ENCODE results near the gene ABI3BP. TPM values are rescaled to one million over a fixed set of nuclear protein-coding genes. Genes with fewer than 3 reads are reported as not detected.

ABI3BP gene
- polyA plus RNA-seq, 1 of the 3 experiments (the other 2 are of a cell fraction): 8.4 TPM

DNA sequence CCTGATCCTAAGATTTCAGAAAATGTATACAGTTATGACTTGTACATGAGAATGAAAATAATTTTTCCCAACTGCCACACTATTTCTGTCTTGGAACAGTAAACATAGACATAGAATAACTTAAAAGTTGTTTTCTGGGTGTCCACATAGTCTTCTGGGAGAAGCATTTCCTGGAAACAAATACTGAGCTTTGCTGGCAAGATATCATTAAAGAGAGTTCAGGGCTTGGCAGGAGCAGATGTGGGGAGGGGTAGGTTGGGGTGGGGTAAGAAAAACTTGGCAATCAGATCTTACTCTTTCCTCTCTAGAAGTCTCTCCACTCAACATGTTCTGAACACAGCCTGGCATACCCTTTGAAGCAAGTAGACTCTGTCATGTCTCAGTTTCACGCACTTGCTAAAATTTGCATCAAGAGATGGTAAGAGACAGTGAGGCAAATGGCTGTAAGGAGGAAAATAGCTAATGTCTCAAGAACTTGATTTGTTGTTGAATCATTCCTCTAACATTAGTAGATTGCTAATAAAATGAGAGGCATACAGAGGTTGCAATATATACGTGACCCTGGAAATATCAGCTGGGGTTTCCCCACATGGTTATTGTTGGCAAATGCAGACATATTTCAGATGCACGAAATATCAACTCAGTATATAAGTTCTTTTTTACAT, 27.3 kb upstream of the ABI3BP start:
- DNase-seq: no peak
- Histone ChIP-seq H3K9ac (no peak overlapping the region), H4K20me1 (ENCODE audit: insufficient read depth) (no peaks in the 10 kb centered on the region), H3K27ac (ENCODE audit: low read depth in 2 of 2, low read length in 1 of 2) (no peak overlapping the region), H3K79me2 (ENCODE audit: insufficient read depth) (no peaks in the 10 kb centered on the region), H3K4me2 (no peak overlapping the region), H3K36me3 (replicated peaks in 1 of 2; ENCODE audit: control insufficient read depth in 1 of 2, insufficient read depth in 2 of 2, low read length in 1 of 2) (no peaks in the 10 kb centered on the region), H3K4me1 (ENCODE audit: control insufficient read depth in 1 of 2, insufficient read depth in 2 of 2, low read depth in 1 of 2, low read length in 1 of 2) (peaks cover 0 to 6% of the 10 kb centered on the region in 2 experiments; a peak in 1 of 4 replicates), H3K9me2 (no peaks in the 10 kb centered on the region), H3K9me3 (no peaks in the 10 kb centered on the region), H3F3A (replicated peaks; ENCODE audit: insufficient read depth) (peaks cover 3% of the 10 kb centered on the region), H3K4me3 (ENCODE audit: low read depth in 2 of 2, low read length in 1 of 2) (no peak overlapping the region), H2AFZ (ENCODE audit: low read depth) (no peak overlapping the region), H3K27me3 (ENCODE audit: insufficient read depth) (no peaks in the 10 kb centered on the region)
- POLR2A ChIA-PET: no interaction called here
- CTCF ChIA-PET: no interaction called here
- WGBS (ENCODE audit: low lambda C conversion rate): 77% methylated on average over 3 of the region's 3 CpGs
- TF ChIP-seq ELF1 (IDR thresholded peaks at IDR 0.05) (no peak), NRF1 (IDR thresholded peaks at IDR 0.05; ENCODE audit: low read depth, low read length) (no peak), TAF1 (IDR thresholded peaks at IDR 0.05; ENCODE audit: borderline replicate concordance, low read depth, low read length) (no peak), USF1 (IDR thresholded peaks at IDR 0.05; ENCODE audit: borderline replicate concordance, low read depth) (no peak), REST (IDR thresholded peaks at IDR 0.05; ENCODE audit: low read depth, low read length) (no peak), FOXJ3 (CRISPR knock-in tag; IDR thresholded peaks at IDR 0.05) (no peak), RFX5 (IDR thresholded peaks at IDR 0.05; ENCODE audit: low read length) (no peak), MEF2A (IDR thresholded peaks at IDR 0.05; ENCODE audit: borderline replicate concordance, low read depth) (no peak), GATA2 (CRISPR knock-in tag; IDR thresholded peaks at IDR 0.05) (no peak), TEAD4 (IDR thresholded peaks at IDR 0.05; ENCODE audit: borderline replicate concordance, insufficient read depth) (no peak), CTCF (IDR thresholded peaks at IDR 0.05) (no peak), MXI1 (IDR thresholded peaks at IDR 0.05; ENCODE audit: low read depth, low read length) (no peak), SMC3 (IDR thresholded peaks at IDR 0.05; ENCODE audit: low read depth, low read length) (no peak), CHD2 (IDR thresholded peaks at IDR 0.05; ENCODE audit: low read length, partially characterized antibody) (no peak)
- TF ChIP-seq, protein P1, sequence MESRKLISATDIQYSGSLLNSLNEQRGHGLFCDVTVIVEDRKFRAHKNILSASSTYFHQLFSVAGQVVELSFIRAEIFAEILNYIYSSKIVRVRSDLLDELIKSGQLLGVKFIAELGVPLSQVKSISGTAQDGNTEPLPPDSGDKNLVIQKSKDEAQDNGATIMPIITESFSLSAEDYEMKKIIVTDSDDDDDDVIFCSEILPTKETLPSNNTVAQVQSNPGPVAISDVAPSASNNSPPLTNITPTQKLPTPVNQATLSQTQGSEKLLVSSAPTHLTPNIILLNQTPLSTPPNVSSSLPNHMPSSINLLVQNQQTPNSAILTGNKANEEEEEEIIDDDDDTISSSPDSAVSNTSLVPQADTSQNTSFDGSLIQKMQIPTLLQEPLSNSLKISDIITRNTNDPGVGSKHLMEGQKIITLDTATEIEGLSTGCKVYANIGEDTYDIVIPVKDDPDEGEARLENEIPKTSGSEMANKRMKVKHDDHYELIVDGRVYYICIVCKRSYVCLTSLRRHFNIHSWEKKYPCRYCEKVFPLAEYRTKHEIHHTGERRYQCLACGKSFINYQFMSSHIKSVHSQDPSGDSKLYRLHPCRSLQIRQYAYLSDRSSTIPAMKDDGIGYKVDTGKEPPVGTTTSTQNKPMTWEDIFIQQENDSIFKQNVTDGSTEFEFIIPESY (IDR thresholded peaks at IDR 0.05; ENCODE audit: borderline replicate concordance, low read depth): no peak
- TF ChIP-seq, protein P2, sequence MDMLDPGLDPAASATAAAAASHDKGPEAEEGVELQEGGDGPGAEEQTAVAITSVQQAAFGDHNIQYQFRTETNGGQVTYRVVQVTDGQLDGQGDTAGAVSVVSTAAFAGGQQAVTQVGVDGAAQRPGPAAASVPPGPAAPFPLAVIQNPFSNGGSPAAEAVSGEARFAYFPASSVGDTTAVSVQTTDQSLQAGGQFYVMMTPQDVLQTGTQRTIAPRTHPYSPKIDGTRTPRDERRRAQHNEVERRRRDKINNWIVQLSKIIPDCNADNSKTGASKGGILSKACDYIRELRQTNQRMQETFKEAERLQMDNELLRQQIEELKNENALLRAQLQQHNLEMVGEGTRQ (IDR thresholded peaks at IDR 0.05; ENCODE audit: borderline replicate concordance, low read depth, low read length): no peak
- TF ChIP-seq, protein P3, sequence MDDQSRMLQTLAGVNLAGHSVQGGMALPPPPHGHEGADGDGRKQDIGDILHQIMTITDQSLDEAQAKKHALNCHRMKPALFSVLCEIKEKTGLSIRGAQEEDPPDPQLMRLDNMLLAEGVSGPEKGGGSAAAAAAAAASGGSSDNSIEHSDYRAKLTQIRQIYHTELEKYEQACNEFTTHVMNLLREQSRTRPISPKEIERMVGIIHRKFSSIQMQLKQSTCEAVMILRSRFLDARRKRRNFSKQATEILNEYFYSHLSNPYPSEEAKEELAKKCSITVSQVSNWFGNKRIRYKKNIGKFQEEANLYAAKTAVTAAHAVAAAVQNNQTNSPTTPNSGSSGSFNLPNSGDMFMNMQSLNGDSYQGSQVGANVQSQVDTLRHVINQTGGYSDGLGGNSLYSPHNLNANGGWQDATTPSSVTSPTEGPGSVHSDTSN (IDR thresholded peaks at IDR 0.05): no peak
- TF ChIP-seq, protein P4, sequence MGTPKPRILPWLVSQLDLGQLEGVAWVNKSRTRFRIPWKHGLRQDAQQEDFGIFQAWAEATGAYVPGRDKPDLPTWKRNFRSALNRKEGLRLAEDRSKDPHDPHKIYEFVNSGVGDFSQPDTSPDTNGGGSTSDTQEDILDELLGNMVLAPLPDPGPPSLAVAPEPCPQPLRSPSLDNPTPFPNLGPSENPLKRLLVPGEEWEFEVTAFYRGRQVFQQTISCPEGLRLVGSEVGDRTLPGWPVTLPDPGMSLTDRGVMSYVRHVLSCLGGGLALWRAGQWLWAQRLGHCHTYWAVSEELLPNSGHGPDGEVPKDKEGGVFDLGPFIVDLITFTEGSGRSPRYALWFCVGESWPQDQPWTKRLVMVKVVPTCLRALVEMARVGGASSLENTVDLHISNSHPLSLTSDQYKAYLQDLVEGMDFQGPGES (IDR thresholded peaks at IDR 0.05; ENCODE audit: low read depth, low read length): no peak
- TF ChIP-seq, protein P5, sequence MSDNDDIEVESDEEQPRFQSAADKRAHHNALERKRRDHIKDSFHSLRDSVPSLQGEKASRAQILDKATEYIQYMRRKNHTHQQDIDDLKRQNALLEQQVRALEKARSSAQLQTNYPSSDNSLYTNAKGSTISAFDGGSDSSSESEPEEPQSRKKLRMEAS (IDR thresholded peaks at IDR 0.05; ENCODE audit: low read depth): no peak
